HepG2 (cell line): ENCODE measurements around the gene SPANXN3. TPM values are rescaled to one million over a fixed set of nuclear protein-coding genes. Genes with fewer than 3 reads are reported as not detected.

Experiments used
- ATAC-seq: fragments of 200-7000 bp; cut with Tn5 transposase; 3 replicates; pipeline ENCODE4 v1.9.1; 2020; ENCODE audit warnings: mild to moderate bottlenecking, moderate library complexity
- BruUV-seq: library from RNA; stranded (reverse); fragments of 400-500 nt; replicated peaks from 2 replicates; lab custom pipeline; 2021; lab: Mats Ljungman, UMichigan
- CTCF ChIA-PET: fragments of 300-600 bp; formaldehyde crosslinking; extraction: SDS; loops from one replicate; lab custom pipeline; 2021; ENCODE audit warnings: low total read pairs, inconsistent platforms, low intra/inter-chr PET ratio; lab: Yijun Ruan, JAX
- POLR2A ChIA-PET: fragments of 350-600 bp; sonication (Branson Sonifier 250); formaldehyde crosslinking; loops from one replicate; lab custom pipeline; 2020; ENCODE audit warnings: antibody characterized with exemption, inconsistent platforms; lab: Yijun Ruan, JAX
- DNase-seq: peaks from one replicate; pipeline ENCODE4 v3.0.0-alpha.2; 2015; ENCODE audit warnings: low spot score
- FAIRE-seq: peaks from 3 replicates; lab custom pipeline; 2011; peaks lifted over from hg19 to GRCh38; lab: Jason Lieb, UNC
- H2AFZ ChIP-seq: one replicate; pipeline ENCODE4 v1.6.1; 2011; ENCODE audit warnings: low read length, inconsistent platforms
- H3K27ac ChIP-seq: fragments of 300-600 bp; 3 replicates; pipeline ENCODE4 v1.8.0; 2011; ENCODE audit warnings: mixed run types, mild to moderate bottlenecking, mixed read lengths, low read length, inconsistent platforms; ENCODE audit not compliant: insufficient read depth; ENCODE audit errors: extremely low read length
- H3K27me3 ChIP-seq, 2 experiments: fragments of 200-600 bp in 1 of 2; 2 replicates in 1 of 2; 3 replicates in 1 of 2; pipeline versions ENCODE4 v1.6.0 to v1.8.0; 2011; ENCODE audit warnings: low read length in 2 of 2, mild to moderate bottlenecking in 2 of 2, moderate library complexity in 2 of 2, inconsistent platforms in 1 of 2; ENCODE audit not compliant: insufficient read depth in 2 of 2, control insufficient read depth in 1 of 2
- H3K36me3 ChIP-seq, 2 experiments: fragments of 200-600 bp in 1 of 2; replicated peaks in 1 of 2; 2 replicates in 1 of 2; 3 replicates in 1 of 2; pipeline versions ENCODE4 v1.5.1 to v1.8.0; 2011; ENCODE audit warnings: low read length in 2 of 2, inconsistent platforms in 1 of 2; ENCODE audit not compliant: insufficient read depth in 2 of 2, control insufficient read depth in 1 of 2
- H3K4me1 ChIP-seq: 2 replicates; pipeline ENCODE4 v1.5.1; 2012; ENCODE audit warnings: low read length, inconsistent platforms; ENCODE audit not compliant: insufficient read depth
- H3K4me2 ChIP-seq: 2 replicates; pipeline ENCODE4 v1.6.0; 2011; ENCODE audit warnings: low read depth, low read length, inconsistent platforms
- H3K4me3 ChIP-seq, 3 experiments: fragments of 200-600 bp in 1 of 3; sonication (generic), shearing (Covaris generic) in 1 of 3; replicated peaks in 1 of 3; 2 replicates each; pipeline ENCODE4 v1.5.1; 2011 to 2016; ENCODE audit warnings: low read length in 3 of 3, inconsistent platforms in 2 of 3, low read depth in 2 of 3, mild to moderate bottlenecking in 2 of 3, control low read depth in 1 of 3, mixed read lengths in 1 of 3; ENCODE audit not compliant: insufficient read depth in 1 of 3
- H3K79me2 ChIP-seq: one replicate; pipeline ENCODE4 v1.6.1; 2011; ENCODE audit warnings: low read length, inconsistent platforms; ENCODE audit not compliant: insufficient read depth
- H3K9ac ChIP-seq: 2 replicates; pipeline ENCODE4 v1.6.0; 2011; ENCODE audit warnings: mild to moderate bottlenecking, low read depth, low read length, inconsistent platforms; ENCODE audit not compliant: insufficient read depth
- H3K9me3 ChIP-seq: 2 replicates; pipeline ENCODE4 v1.5.1; 2012; ENCODE audit warnings: mild to moderate bottlenecking, low read length
- H4K20me1 ChIP-seq: 2 replicates; pipeline ENCODE4 v1.6.0; 2011; ENCODE audit warnings: inconsistent platforms, mild to moderate bottlenecking, low read length, moderate library complexity; ENCODE audit not compliant: insufficient read depth
- ATM ChIP-seq: fragments of 450-650 bp; IDR thresholded peaks from 2 replicates; pipeline ENCODE4 v1.7.1; 2017; ENCODE audit warnings: mild to moderate bottlenecking, borderline replicate concordance
- BCL3 ChIP-seq: sonication (generic); formaldehyde crosslinking; IDR thresholded peaks from 2 replicates; pipeline ENCODE4 v1.5.1; 2020; ENCODE audit warnings: mild to moderate bottlenecking, missing genetic modification reagents, moderate library complexity
- BRF2 ChIP-seq: sonication (generic); formaldehyde crosslinking; IDR thresholded peaks from 2 replicates; pipeline ENCODE4 v1.8.1; 2022; ENCODE audit warnings: mild to moderate bottlenecking, missing genetic modification reagents
- CREB3 ChIP-seq: sonication (generic); formaldehyde crosslinking; IDR thresholded peaks from 2 replicates; pipeline ENCODE4 v1.5.0; 2020; ENCODE audit warnings: missing genetic modification reagents
- HOXA7 ChIP-seq: sonication (generic); formaldehyde crosslinking; IDR thresholded peaks from 2 replicates; pipeline ENCODE4 v1.8.1; 2022; ENCODE audit warnings: mild to moderate bottlenecking, missing genetic modification reagents, moderate library complexity
- MXI1 ChIP-seq: IDR thresholded peaks from 3 replicates; pipeline ENCODE4 v1.6.1; 2012; ENCODE audit warnings: low read depth, low read length, inconsistent platforms, borderline replicate concordance
- MYPOP ChIP-seq: sonication (generic); formaldehyde crosslinking; IDR thresholded peaks from 2 replicates; pipeline ENCODE4 v1.8.1; 2023; ENCODE audit warnings: mild to moderate bottlenecking, moderate library complexity, missing genetic modification reagents
- RARG ChIP-seq: sonication (generic); formaldehyde crosslinking; IDR thresholded peaks from 2 replicates; pipeline ENCODE4 v1.4.0; 2020; ENCODE audit warnings: low read depth, mild to moderate bottlenecking, missing genetic modification reagents
- ZFP91 ChIP-seq: sonication (generic); formaldehyde crosslinking; IDR thresholded peaks from 2 replicates; pipeline ENCODE4 v1.9.0; 2022; ENCODE audit warnings: missing genetic modification reagents, mild to moderate bottlenecking, borderline replicate concordance
- ZNF468 ChIP-seq: sonication (generic); formaldehyde crosslinking; IDR thresholded peaks from 2 replicates; pipeline ENCODE4 v1.8.0; 2022; ENCODE audit warnings: mild to moderate bottlenecking, moderate library complexity, missing genetic modification reagents
- ZNF556 ChIP-seq: sonication (generic); formaldehyde crosslinking; IDR thresholded peaks from 2 replicates; pipeline ENCODE4 v1.4.0; 2020; ENCODE audit warnings: mild to moderate bottlenecking, missing genetic modification reagents, borderline replicate concordance
- ZNF619 ChIP-seq: sonication (generic); formaldehyde crosslinking; IDR thresholded peaks from 2 replicates; pipeline ENCODE4 v1.4.0; 2020; ENCODE audit warnings: mild to moderate bottlenecking, missing genetic modification reagents
- ZNF781 ChIP-seq: sonication (generic); formaldehyde crosslinking; IDR thresholded peaks from 2 replicates; pipeline ENCODE4 v1.5.1; 2020; ENCODE audit warnings: borderline replicate concordance, mild to moderate bottlenecking, missing genetic modification reagents; ENCODE audit errors: not compliant biosample characterization
- WGBS: methylation state at CpG from one replicate; pipeline ENCODE4 v1.1.6; 2017; ENCODE audit warnings: low lambda C conversion rate; 5-methylcytosine and 5-hydroxymethylcytosine counted together
- in situ Hi-C: cut with HindIII; loops from 2 replicates; pipeline ENCODE4 v1.10.0; 2017; ENCODE audit warnings: low pct_unique_long_range_greater_than_20kb; ENCODE audit not compliant: extremely low pct_ligation_motif_present
- intact Hi-C: fragments of 100-400 bp; cut with micrococcal nuclease; formaldehyde crosslinking; loops from one replicate; pipeline ENCODE4 v1.10.0; 2022; ENCODE audit not compliant: unreplicated experiment
- polyA plus RNA-seq, 8 experiments: library from polyadenylated mRNA; depleted of rRNA in 3 of 8; stranded (reverse) in 7 of 8; unstranded in 1 of 8; fragments of >200 nt; fragmentation: Illumina TruSeq in 4 of 8; extraction: Trizol in 4 of 8; gene quantifications; 2 replicates each; pipeline versions ENCODE4 v1.2.1 to v1.2.3, GENCODE V29; 2011 to 2016; ENCODE audit warnings: low read depth in 4 of 8, missing spikeins in 1 of 8, mixed read lengths in 1 of 8; ENCODE audit not compliant: insufficient read depth in 1 of 8
- total RNA-seq, 5 experiments: library from RNA; depleted of rRNA; stranded (reverse); fragments of >200 nt; fragmentation: Illumina TruSeq; extraction: Trizol; gene quantifications; 2 replicates each; pipeline ENCODE4 v1.2.3, GENCODE V29; 2016; ENCODE audit warnings: low read depth in 1 of 5

The SPANXN3 gene
- total and polyA plus RNA-seq, 2 of the 13 experiments (the other 11 are each of a cell fraction or from before 2014, with no cell fraction given): not detected

GRCh38 chrX:143461606-143462005 lies 55.7 kb downstream of the SPANXN3 start:
- Histone ChIP-seq H3K9me3 (peaks cover 54% of the 10 kb centered on the region), H3K27ac (no peak overlapping the region), H3K79me2 (no peaks in the 10 kb centered on the region), H3K27me3 (no peaks in the 10 kb centered on the region), H3K4me3 (no peak overlapping the region), H4K20me1 (no peaks in the 10 kb centered on the region), H2AFZ (no peak overlapping the region), H3K9ac (no peak overlapping the region), H3K36me3 (no peaks in the 10 kb centered on the region), H3K4me2 (no peak overlapping the region), H3K4me1 (no peaks in the 10 kb centered on the region)
- ChIA-PET POLR2A (no interaction called here), CTCF (no interaction called here)
- TF ChIP-seq BCL3 (no peak), ZNF619 (no peak), RARG (CRISPR knock-in tag) (no peak), ZNF781 (CRISPR knock-in tag) (no peak), ZNF468 (CRISPR knock-in tag) (no peak), ATM (no peak), CREB3 (CRISPR knock-in tag) (no peak), MXI1 (no peak), ZNF556 (no peak), HOXA7 (CRISPR knock-in tag) (no peak), MYPOP (no peak), ZFP91 (CRISPR knock-in tag) (no peak), BRF2 (CRISPR knock-in tag) (no peak)
- intact Hi-C loops (no loop called here), in situ Hi-C loops (no loop called here)
- no peak for DNase-seq
- FAIRE-seq: no peak
- no TSS peak for BruUV-seq
- no peak for ATAC-seq
- WGBS: 51% methylated on average over 3 of the region's 3 CpGs
